Hepatocyte (in vitro differentiated cells): ENCODE results near the gene MAMDC2.

Experiments
- EZH2 ChIP-seq: fragments of 200-600 bp; sonication (generic); IDR thresholded peaks from 2 replicates; pipeline ENCODE4 v1.6.1; 2016; ENCODE audit warnings: antibody characterized with exemption, mild to moderate bottlenecking, borderline replicate concordance
- EZH2phosphoT487 ChIP-seq: fragments of 200-600 bp; sonication (generic); IDR thresholded peaks from one replicate; pipeline ENCODE4 v1.6.1; 2018; ENCODE audit warnings: antibody characterized with exemption, mild to moderate bottlenecking, low read depth, moderate library complexity; ENCODE audit not compliant: unreplicated experiment, severe bottlenecking
- TF ChIP-seq, protein P1 (sequence below): fragments of 200-600 bp; sonication (generic); IDR thresholded peaks from 2 replicates; pipeline ENCODE4 v1.5.1; 2016; ENCODE audit warnings: antibody characterized with exemption, mild to moderate bottlenecking; ENCODE audit not compliant: poor library complexity

DNA sequence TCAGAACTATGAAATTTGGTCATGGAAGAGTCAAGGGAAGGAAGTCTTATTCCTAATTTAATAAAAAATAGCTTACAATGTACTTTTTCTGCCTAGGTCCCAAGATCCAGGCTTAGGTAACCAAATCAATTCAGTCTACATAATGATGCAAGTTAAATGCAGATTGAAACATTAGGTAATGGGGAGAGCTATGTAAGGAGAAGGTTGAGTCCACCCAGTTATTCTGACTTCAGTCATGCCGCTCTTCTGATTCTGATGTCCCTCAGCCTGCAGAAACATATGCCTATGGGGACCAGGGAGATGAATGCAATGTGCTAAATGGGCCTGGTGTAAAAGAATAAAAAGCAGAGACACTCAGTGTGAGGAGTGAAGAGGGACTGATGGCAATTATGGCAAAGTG lies 63.9 kb downstream of the MAMDC2 start:
- TF ChIP-seq, protein P1, sequence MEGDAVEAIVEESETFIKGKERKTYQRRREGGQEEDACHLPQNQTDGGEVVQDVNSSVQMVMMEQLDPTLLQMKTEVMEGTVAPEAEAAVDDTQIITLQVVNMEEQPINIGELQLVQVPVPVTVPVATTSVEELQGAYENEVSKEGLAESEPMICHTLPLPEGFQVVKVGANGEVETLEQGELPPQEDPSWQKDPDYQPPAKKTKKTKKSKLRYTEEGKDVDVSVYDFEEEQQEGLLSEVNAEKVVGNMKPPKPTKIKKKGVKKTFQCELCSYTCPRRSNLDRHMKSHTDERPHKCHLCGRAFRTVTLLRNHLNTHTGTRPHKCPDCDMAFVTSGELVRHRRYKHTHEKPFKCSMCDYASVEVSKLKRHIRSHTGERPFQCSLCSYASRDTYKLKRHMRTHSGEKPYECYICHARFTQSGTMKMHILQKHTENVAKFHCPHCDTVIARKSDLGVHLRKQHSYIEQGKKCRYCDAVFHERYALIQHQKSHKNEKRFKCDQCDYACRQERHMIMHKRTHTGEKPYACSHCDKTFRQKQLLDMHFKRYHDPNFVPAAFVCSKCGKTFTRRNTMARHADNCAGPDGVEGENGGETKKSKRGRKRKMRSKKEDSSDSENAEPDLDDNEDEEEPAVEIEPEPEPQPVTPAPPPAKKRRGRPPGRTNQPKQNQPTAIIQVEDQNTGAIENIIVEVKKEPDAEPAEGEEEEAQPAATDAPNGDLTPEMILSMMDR: no peak
- TF ChIP-seq EZH2phosphoT487 (no peak), EZH2 (no peak)
